HCT116 (cell line): ENCODE measurements around the gene RRAGB. TPM values are rescaled to one million over a fixed set of nuclear protein-coding genes. Genes with fewer than 3 reads are reported as not detected.

ENCODE experiments used
- ATAC-seq: fragments of 200-7000 bp; cut with Tn5 transposase; 2 replicates; pipeline ENCODE4 v1.9.1; 2020; ENCODE audit warnings: mild to moderate bottlenecking, moderate library complexity
- BruUV-seq: library from RNA; stranded (reverse); fragments of 400-500 nt; replicated peaks from 2 replicates; lab custom pipeline; 2021; lab: Mats Ljungman, UMichigan
- CTCF ChIA-PET: fragments of 300-600 bp; sonication (Branson Sonifier 250); formaldehyde crosslinking; loops from one replicate; lab custom pipeline; 2021; ENCODE audit warnings: antibody characterized with exemption; lab: Charles Lee
- POLR2A ChIA-PET: fragments of 300-600, 350-600 bp; sonication (Branson Sonifier 250); formaldehyde crosslinking; loops from one replicate; lab custom pipeline; 2021; ENCODE audit warnings: antibody characterized with exemption; lab: Charles Lee
- RAD21 ChIA-PET, 2 experiments: fragments of 300-600 bp; sonication (Branson Sonifier 250); formaldehyde crosslinking; loops; one replicate each; lab custom pipeline; 2023; ENCODE audit warnings: low total read pairs in 2 of 2; ENCODE audit not compliant: uncharacterized antibody in 2 of 2, unreplicated experiment in 2 of 2, low non-redundant PET in 1 of 2; lab: Charles Lee
- DNase-seq: peaks from one replicate; pipeline ENCODE4 v3.0.0-alpha.2; 2010; ENCODE audit warnings: low read depth, low spot score
- H2AFZ ChIP-seq: fragments of 200-600 bp; shearing (Covaris generic), sonication (generic); 2 replicates; pipeline ENCODE4 v1.6.1; 2017; ENCODE audit warnings: low read depth, mixed run types, mixed read lengths, antibody characterized with exemption, low read length; ENCODE audit not compliant: poor library complexity, severe bottlenecking
- H3K27ac ChIP-seq: 2 replicates; pipeline ENCODE4 v1.5.1; 2012; ENCODE audit warnings: low read depth, low read length
- H3K27me3 ChIP-seq: fragments of 200-600 bp; sonication (generic); 2 replicates; pipeline ENCODE4 v1.6.1; 2016; ENCODE audit warnings: mixed run types, low read length, mixed read lengths; ENCODE audit not compliant: insufficient read depth
- H3K36me3 ChIP-seq, 2 experiments: fragments of 200-500 bp in 1 of 2; fragments of 200-600 bp in 1 of 2; sonication (Bioruptor generic) in 1 of 2; sonication (generic) in 1 of 2; 2 replicates each; pipeline versions ENCODE4 v1.5.1 to v1.6.1; 2014 to 2016; ENCODE audit warnings: low read length in 2 of 2, inconsistent platforms in 1 of 2, mixed read lengths in 1 of 2, mixed run types in 1 of 2; ENCODE audit not compliant: insufficient read depth in 2 of 2, control insufficient read depth in 1 of 2
- H3K4me1 ChIP-seq, 2 experiments: fragments of 200-600 bp in 1 of 2; sonication (generic) in 1 of 2; 2 replicates each; pipeline versions ENCODE4 v1.5.1 to v1.6.1; 2012 to 2017; ENCODE audit warnings: low read length in 2 of 2, inconsistent platforms in 1 of 2, mild to moderate bottlenecking in 1 of 2, mixed read lengths in 1 of 2, mixed run types in 1 of 2, moderate library complexity in 1 of 2; ENCODE audit not compliant: insufficient read depth in 2 of 2, control insufficient read depth in 1 of 2
- H3K4me2 ChIP-seq: fragments of 200-600 bp; sonication (generic); 2 replicates; pipeline ENCODE4 v1.6.1; 2017; ENCODE audit warnings: mixed run types, low read length, mixed read lengths
- H3K4me3 ChIP-seq, 2 experiments: fragments of 200-600 bp in 1 of 2; sonication (generic) in 1 of 2; replicated peaks in 1 of 2; 2 replicates each; pipeline ENCODE4 v1.5.1; 2011 to 2016; ENCODE audit warnings: low read length in 2 of 2, control low read depth in 1 of 2, low read depth in 1 of 2, mild to moderate bottlenecking in 1 of 2, mixed read lengths in 1 of 2, mixed run types in 1 of 2
- H3K79me2 ChIP-seq: fragments of 200-600 bp; sonication (generic); 2 replicates; pipeline ENCODE4 v1.6.1; 2017; ENCODE audit warnings: mild to moderate bottlenecking, mixed run types, low read length, moderate library complexity, mixed read lengths; ENCODE audit not compliant: insufficient read depth
- H3K9ac ChIP-seq: fragments of 200-600 bp; sonication (generic); 2 replicates; pipeline ENCODE4 v1.6.1; 2016; ENCODE audit warnings: low read length, mixed read lengths
- H3K9me2 ChIP-seq: fragments of 200-600 bp; sonication (generic), shearing (Covaris generic); 2 replicates; pipeline ENCODE4 v1.6.1; 2017; ENCODE audit warnings: mixed run types, mild to moderate bottlenecking, moderate library complexity; ENCODE audit not compliant: insufficient read depth
- H3K9me3 ChIP-seq, 2 experiments: fragments of 200-500 bp in 1 of 2; fragments of 200-600 bp in 1 of 2; sonication (Bioruptor generic) in 1 of 2; sonication (generic) in 1 of 2; 2 replicates each; pipeline ENCODE4 v1.6.1; 2014 to 2017; ENCODE audit warnings: low read length in 2 of 2, mixed read lengths in 2 of 2, inconsistent platforms in 1 of 2, low read depth in 1 of 2, mild to moderate bottlenecking in 1 of 2, mixed run types in 1 of 2, moderate library complexity in 1 of 2; ENCODE audit not compliant: control insufficient read depth in 1 of 2, insufficient read depth in 1 of 2
- H4K20me1 ChIP-seq: fragments of 200-600 bp; sonication (generic), shearing (Covaris generic); 2 replicates; pipeline ENCODE4 v1.6.1; 2017; ENCODE audit warnings: mixed run types, mild to moderate bottlenecking, moderate library complexity; ENCODE audit not compliant: insufficient read depth
- CBX3 ChIP-seq: IDR thresholded peaks from 2 replicates; pipeline ENCODE4 v1.6.1; 2012; ENCODE audit warnings: low read depth
- EGR1 ChIP-seq: IDR thresholded peaks from 2 replicates; pipeline ENCODE4 v1.6.1; 2012; ENCODE audit warnings: low read depth
- JUND ChIP-seq: IDR thresholded peaks from 2 replicates; pipeline ENCODE4 v1.6.1; 2012
- POLR2A ChIP-seq: IDR thresholded peaks from 2 replicates; pipeline ENCODE4 v1.7.0; 2011; ENCODE audit warnings: borderline replicate concordance; ENCODE audit not compliant: insufficient read depth, insufficient read length; ENCODE audit errors: extremely low read depth
- SIN3A ChIP-seq: IDR thresholded peaks from 2 replicates; pipeline ENCODE4 v1.6.1; 2012; ENCODE audit warnings: low read depth
- TCF7L2 ChIP-seq: IDR thresholded peaks from 2 replicates; pipeline ENCODE4 v1.7.0; 2011; ENCODE audit warnings: borderline replicate concordance, inconsistent platforms; ENCODE audit not compliant: insufficient read depth, insufficient read length; ENCODE audit errors: extremely low read depth
- ZFX ChIP-seq: fragments of 450-650 bp; IDR thresholded peaks from 2 replicates; pipeline ENCODE4 v1.6.1; 2017
- intact Hi-C: fragments of 100-400 bp; cut with micrococcal nuclease; formaldehyde crosslinking; loops from 2 replicates; pipeline ENCODE4 v1.10.0; 2022
- total RNA-seq: library from RNA; stranded (reverse); gene quantifications from one replicate; pipeline ENCODE4 v1.2.1, GENCODE V29; 2021; ENCODE audit not compliant: unreplicated experiment
- TF ChIP-seq, protein P1 (sequence below): IDR thresholded peaks from 2 replicates; pipeline ENCODE4 v1.6.1; 2011; ENCODE audit warnings: mild to moderate bottlenecking, low read length, moderate library complexity; ENCODE audit not compliant: insufficient replicate concordance; ENCODE audit errors: extremely low read depth
- TF ChIP-seq, protein P2 (sequence below): IDR thresholded peaks from 2 replicates; pipeline ENCODE4 v1.6.1; 2012
- TF ChIP-seq, protein P3 (sequence below): IDR thresholded peaks from 2 replicates; pipeline ENCODE4 v1.6.1; 2012; ENCODE audit warnings: low read depth

The RRAGB gene
- total RNA-seq, 1 experiment from 2014 or later: 9.2 TPM

DNA sequence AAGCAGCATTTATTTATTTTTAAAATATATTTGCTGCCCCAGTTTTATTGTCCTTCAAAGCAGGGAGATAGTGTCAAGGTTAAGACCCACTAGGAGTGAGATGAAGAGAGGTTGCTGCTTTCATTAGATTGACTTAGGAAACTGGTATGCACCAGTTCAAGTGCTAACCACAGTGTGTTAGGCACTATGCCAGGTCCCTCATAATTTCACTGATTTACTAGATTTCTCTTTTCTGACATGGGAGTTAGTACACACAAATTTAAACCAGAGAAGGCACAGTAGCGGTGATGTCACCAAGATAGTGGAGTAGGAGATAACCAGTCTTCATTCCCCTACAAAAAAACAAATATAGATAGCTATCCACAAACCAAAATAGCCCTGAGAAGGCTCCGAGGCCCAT lies 14.3 kb downstream of the RRAGB start:
- ATAC-seq: no peak
- CTCF ChIA-PET: no interaction called here
- RAD21 ChIA-PET: no interaction called here

DNA sequence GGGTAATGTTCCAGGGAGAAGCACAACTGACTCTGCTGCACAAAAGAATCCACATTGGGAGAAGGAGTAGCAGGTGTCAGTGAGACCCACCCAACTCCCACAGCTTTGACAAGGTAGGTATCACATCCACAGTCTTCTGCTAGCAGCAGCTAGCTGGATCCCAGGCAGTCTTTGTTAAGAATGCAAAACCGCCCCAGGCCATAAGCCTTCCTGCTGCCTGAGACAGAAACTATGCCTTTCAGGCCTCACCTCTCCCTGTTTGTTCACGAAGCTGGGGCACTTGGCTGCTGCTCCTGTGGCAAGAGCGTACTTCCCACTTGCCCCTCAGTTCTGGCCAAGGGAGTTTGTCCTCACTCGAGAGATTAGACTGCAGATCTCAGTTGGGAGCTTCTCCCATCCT lies 21.4 kb downstream of the RRAGB start:
- ChIA-PET RAD21 (no interaction called here), CTCF (no interaction called here), POLR2A (no interaction called here)
- Histone ChIP-seq H2AFZ (no peak overlapping the region), H4K20me1 (no peaks in the 10 kb centered on the region), H3K4me1 (no peaks in the 10 kb centered on the region), H3K9ac (no peak overlapping the region), H3K27me3 (no peaks in the 10 kb centered on the region), H3K9me3 (no peaks in the 10 kb centered on the region), H3K36me3 (no peaks in the 10 kb centered on the region; a peak in 1 of 4 replicates), H3K4me3 (no peak overlapping the region), H3K4me2 (no peak overlapping the region), H3K79me2 (no peaks in the 10 kb centered on the region), H3K9me2 (no peaks in the 10 kb centered on the region), H3K27ac (no peak overlapping the region)
- intact Hi-C loops: no loop called here
- TF ChIP-seq CBX3 (no peak), JUND (no peak), SIN3A (no peak), TCF7L2 (no peak), EGR1 (no peak), POLR2A (no peak)
- TF ChIP-seq, protein P1, sequence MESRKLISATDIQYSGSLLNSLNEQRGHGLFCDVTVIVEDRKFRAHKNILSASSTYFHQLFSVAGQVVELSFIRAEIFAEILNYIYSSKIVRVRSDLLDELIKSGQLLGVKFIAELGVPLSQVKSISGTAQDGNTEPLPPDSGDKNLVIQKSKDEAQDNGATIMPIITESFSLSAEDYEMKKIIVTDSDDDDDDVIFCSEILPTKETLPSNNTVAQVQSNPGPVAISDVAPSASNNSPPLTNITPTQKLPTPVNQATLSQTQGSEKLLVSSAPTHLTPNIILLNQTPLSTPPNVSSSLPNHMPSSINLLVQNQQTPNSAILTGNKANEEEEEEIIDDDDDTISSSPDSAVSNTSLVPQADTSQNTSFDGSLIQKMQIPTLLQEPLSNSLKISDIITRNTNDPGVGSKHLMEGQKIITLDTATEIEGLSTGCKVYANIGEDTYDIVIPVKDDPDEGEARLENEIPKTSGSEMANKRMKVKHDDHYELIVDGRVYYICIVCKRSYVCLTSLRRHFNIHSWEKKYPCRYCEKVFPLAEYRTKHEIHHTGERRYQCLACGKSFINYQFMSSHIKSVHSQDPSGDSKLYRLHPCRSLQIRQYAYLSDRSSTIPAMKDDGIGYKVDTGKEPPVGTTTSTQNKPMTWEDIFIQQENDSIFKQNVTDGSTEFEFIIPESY: no peak
- TF ChIP-seq, protein P2, sequence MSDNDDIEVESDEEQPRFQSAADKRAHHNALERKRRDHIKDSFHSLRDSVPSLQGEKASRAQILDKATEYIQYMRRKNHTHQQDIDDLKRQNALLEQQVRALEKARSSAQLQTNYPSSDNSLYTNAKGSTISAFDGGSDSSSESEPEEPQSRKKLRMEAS: no peak
- TF ChIP-seq, protein P3, sequence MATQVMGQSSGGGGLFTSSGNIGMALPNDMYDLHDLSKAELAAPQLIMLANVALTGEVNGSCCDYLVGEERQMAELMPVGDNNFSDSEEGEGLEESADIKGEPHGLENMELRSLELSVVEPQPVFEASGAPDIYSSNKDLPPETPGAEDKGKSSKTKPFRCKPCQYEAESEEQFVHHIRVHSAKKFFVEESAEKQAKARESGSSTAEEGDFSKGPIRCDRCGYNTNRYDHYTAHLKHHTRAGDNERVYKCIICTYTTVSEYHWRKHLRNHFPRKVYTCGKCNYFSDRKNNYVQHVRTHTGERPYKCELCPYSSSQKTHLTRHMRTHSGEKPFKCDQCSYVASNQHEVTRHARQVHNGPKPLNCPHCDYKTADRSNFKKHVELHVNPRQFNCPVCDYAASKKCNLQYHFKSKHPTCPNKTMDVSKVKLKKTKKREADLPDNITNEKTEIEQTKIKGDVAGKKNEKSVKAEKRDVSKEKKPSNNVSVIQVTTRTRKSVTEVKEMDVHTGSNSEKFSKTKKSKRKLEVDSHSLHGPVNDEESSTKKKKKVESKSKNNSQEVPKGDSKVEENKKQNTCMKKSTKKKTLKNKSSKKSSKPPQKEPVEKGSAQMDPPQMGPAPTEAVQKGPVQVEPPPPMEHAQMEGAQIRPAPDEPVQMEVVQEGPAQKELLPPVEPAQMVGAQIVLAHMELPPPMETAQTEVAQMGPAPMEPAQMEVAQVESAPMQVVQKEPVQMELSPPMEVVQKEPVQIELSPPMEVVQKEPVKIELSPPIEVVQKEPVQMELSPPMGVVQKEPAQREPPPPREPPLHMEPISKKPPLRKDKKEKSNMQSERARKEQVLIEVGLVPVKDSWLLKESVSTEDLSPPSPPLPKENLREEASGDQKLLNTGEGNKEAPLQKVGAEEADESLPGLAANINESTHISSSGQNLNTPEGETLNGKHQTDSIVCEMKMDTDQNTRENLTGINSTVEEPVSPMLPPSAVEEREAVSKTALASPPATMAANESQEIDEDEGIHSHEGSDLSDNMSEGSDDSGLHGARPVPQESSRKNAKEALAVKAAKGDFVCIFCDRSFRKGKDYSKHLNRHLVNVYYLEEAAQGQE: no peak
- DNase-seq: no peak
- BruUV-seq: no TSS peak
- ATAC-seq: no peak

More for the DNA sequence above, 14.3 kb downstream of the RRAGB start:
- Histone ChIP-seq H3K36me3 (no peaks in the 10 kb centered on the region), H3K79me2 (no peaks in the 10 kb centered on the region), H3K9me3 (no peaks in the 10 kb centered on the region), H3K27ac (no peak overlapping the region), H3K9me2 (no peaks in the 10 kb centered on the region), H2AFZ (no peak overlapping the region), H3K9ac (no peak overlapping the region), H3K4me2 (no peak overlapping the region), H3K4me3 (no peak overlapping the region), H3K27me3 (no peaks in the 10 kb centered on the region), H4K20me1 (no peaks in the 10 kb centered on the region), H3K4me1 (no peaks in the 10 kb centered on the region)
- BruUV-seq: no TSS peak
- POLR2A ChIA-PET: no interaction called here
- intact Hi-C loops: no loop called here
- TF ChIP-seq POLR2A (no peak), ZFX (no peak)
- DNase-seq: no peak
